COLO829 (cell line): ENCODE data around the gene GAPT.

Source experiments
- DNase-seq: peaks from one replicate; pipeline ENCODE4 v3.0.0; 2012; ENCODE audit warnings: low spot score

Gene GAPT

GRCh38 chr5:58462154-58462553 is 29.1 kb upstream of the GAPT start:
- DNase-seq = peak; percentile 26

- DNase-seq = peak; percentile 28
These were observed 28.5 kb upstream of the GAPT start for GRCh38 chr5:58462623-58463230.

- DNase-seq = no peak
These were observed 24.3 kb upstream of the GAPT start for GRCh38 chr5:58466939-58467338.

- no peak for DNase-seq
These were observed 21.3 kb upstream of the GAPT start for GRCh38 chr5:58469896-58470295.

- no peak for DNase-seq
These were observed 15.8 kb upstream of the GAPT start for GRCh38 chr5:58475404-58475803.

GRCh38 chr5:58477760-58478376 is 13.4 kb upstream of the GAPT start:
- DNase-seq = no peak

GRCh38 chr5:58481066-58481676 is 10.1 kb upstream of the GAPT start:
- DNase-seq = no peak

GRCh38 chr5:58481828-58482227 is 9.4 kb upstream of the GAPT start:
- no peak for DNase-seq

GRCh38 chr5:58482536-58482935 is 8.7 kb upstream of the GAPT start:
- DNase-seq = no peak

- no peak for DNase-seq
These were observed 6.7 kb upstream of the GAPT start for GRCh38 chr5:58484505-58484904.

- no peak for DNase-seq
These were observed 4.9 kb upstream of the GAPT start for GRCh38 chr5:58486290-58486689.

GRCh38 chr5:58490402-58491050 is 709 bp upstream of the GAPT start:
- no peak for DNase-seq

GRCh38 chr5:58493141-58493540 is 1.9 kb downstream of the GAPT start:
- no peak for DNase-seq

GRCh38 chr5:58496488-58496887 is 5.3 kb downstream of the GAPT start:
- no peak for DNase-seq

GRCh38 chr5:58497386-58497785 is 6.2 kb downstream of the GAPT start:
- no peak for DNase-seq

- DNase-seq = no peak
These were observed 6.7 kb downstream of the GAPT start for GRCh38 chr5:58497921-58498320.

- peak; percentile 24 for DNase-seq
These were observed 7.2 kb downstream of the GAPT start for GRCh38 chr5:58498340-58498942.

GRCh38 chr5:58499231-58499630 is 8.0 kb downstream of the GAPT start:
- DNase-seq = no peak

GRCh38 chr5:58499941-58500340 is 8.7 kb downstream of the GAPT start:
- no peak for DNase-seq

- DNase-seq = no peak
These were observed 10.7 kb downstream of the GAPT start for GRCh38 chr5:58501778-58502417.

- DNase-seq = no peak
These were observed 12.3 kb downstream of the GAPT start for GRCh38 chr5:58503390-58504046.

- no peak for DNase-seq
These were observed 13.5 kb downstream of the GAPT start for GRCh38 chr5:58504766-58505165.
